Neural cell (in vitro differentiated cells): ENCODE results near the gene LRCH1.

Source experiments
- EP300 ChIP-seq: fragments of 450-650 bp; conservative IDR thresholded peaks from 2 replicates; pipeline ENCODE4 v1.6.1; 2014; ENCODE audit warnings: antibody characterized with exemption, mild to moderate bottlenecking, moderate library complexity; ENCODE audit not compliant: poor library complexity, severe bottlenecking
- EZH2 ChIP-seq: fragments of 200-600, 300-800 bp; shearing (Covaris generic), sonication (generic); IDR thresholded peaks from 2 replicates; pipeline ENCODE4 v1.6.1; 2014; ENCODE audit warnings: antibody characterized with exemption, low read length, borderline replicate concordance, mild to moderate bottlenecking; ENCODE audit not compliant: insufficient read depth, poor library complexity, severe bottlenecking
- MXI1 ChIP-seq: fragments of 450-650 bp; conservative IDR thresholded peaks from 2 replicates; pipeline ENCODE4 v1.6.1; 2014; ENCODE audit warnings: antibody characterized with exemption, mild to moderate bottlenecking; ENCODE audit not compliant: poor library complexity, severe bottlenecking
- POLR2AphosphoS5 ChIP-seq: IDR thresholded peaks from 2 replicates; pipeline ENCODE4 v1.6.1; 2012
- TAF1 ChIP-seq: IDR thresholded peaks from 2 replicates; pipeline ENCODE4 v1.6.1; 2012; ENCODE audit warnings: low read depth
- TF ChIP-seq, protein P1 (sequence below): fragments of 450-650 bp; IDR thresholded peaks from 2 replicates; pipeline ENCODE4 v1.5.1; 2014; ENCODE audit warnings: antibody characterized with exemption, mild to moderate bottlenecking, moderate library complexity; ENCODE audit not compliant: poor library complexity, severe bottlenecking
- TF ChIP-seq, protein P2 (sequence below): IDR thresholded peaks from 2 replicates; pipeline ENCODE4 v1.6.1; 2012; ENCODE audit warnings: borderline replicate concordance

DNA sequence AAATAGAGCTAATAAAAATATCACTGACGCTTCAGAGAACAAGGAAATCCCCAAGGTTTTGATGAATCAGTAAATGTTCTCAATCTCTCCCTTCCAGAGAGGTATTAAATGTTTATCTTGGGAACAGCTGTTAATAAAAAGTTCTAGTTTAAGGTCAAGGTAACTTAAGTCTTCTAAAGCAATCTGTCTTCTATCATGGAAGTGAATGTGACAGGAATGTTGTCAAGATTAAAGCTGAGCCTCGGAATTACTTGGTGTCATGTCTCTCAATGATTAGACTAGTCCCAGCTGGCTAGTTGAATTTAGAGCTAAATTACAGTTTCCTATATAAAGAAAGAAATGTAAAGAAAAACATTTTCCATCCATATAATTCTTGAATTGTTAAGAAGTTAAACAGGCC is 220.6 kb downstream of the LRCH1 start:
- TF ChIP-seq, protein P1, sequence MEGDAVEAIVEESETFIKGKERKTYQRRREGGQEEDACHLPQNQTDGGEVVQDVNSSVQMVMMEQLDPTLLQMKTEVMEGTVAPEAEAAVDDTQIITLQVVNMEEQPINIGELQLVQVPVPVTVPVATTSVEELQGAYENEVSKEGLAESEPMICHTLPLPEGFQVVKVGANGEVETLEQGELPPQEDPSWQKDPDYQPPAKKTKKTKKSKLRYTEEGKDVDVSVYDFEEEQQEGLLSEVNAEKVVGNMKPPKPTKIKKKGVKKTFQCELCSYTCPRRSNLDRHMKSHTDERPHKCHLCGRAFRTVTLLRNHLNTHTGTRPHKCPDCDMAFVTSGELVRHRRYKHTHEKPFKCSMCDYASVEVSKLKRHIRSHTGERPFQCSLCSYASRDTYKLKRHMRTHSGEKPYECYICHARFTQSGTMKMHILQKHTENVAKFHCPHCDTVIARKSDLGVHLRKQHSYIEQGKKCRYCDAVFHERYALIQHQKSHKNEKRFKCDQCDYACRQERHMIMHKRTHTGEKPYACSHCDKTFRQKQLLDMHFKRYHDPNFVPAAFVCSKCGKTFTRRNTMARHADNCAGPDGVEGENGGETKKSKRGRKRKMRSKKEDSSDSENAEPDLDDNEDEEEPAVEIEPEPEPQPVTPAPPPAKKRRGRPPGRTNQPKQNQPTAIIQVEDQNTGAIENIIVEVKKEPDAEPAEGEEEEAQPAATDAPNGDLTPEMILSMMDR: no peak
- TF ChIP-seq MXI1 (no peak), EP300 (no peak), EZH2 (no peak), POLR2AphosphoS5 (no peak), TAF1 (no peak)
- TF ChIP-seq, protein P2, sequence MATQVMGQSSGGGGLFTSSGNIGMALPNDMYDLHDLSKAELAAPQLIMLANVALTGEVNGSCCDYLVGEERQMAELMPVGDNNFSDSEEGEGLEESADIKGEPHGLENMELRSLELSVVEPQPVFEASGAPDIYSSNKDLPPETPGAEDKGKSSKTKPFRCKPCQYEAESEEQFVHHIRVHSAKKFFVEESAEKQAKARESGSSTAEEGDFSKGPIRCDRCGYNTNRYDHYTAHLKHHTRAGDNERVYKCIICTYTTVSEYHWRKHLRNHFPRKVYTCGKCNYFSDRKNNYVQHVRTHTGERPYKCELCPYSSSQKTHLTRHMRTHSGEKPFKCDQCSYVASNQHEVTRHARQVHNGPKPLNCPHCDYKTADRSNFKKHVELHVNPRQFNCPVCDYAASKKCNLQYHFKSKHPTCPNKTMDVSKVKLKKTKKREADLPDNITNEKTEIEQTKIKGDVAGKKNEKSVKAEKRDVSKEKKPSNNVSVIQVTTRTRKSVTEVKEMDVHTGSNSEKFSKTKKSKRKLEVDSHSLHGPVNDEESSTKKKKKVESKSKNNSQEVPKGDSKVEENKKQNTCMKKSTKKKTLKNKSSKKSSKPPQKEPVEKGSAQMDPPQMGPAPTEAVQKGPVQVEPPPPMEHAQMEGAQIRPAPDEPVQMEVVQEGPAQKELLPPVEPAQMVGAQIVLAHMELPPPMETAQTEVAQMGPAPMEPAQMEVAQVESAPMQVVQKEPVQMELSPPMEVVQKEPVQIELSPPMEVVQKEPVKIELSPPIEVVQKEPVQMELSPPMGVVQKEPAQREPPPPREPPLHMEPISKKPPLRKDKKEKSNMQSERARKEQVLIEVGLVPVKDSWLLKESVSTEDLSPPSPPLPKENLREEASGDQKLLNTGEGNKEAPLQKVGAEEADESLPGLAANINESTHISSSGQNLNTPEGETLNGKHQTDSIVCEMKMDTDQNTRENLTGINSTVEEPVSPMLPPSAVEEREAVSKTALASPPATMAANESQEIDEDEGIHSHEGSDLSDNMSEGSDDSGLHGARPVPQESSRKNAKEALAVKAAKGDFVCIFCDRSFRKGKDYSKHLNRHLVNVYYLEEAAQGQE: no peak
